ENCODE results near the gene SEMA5A. TPM values are rescaled to one million over a fixed set of nuclear protein-coding genes. Genes with fewer than 3 reads are reported as not detected.

SEMA5A gene
- total and polyA plus RNA-seq, 8 donors: 18.2 to 29.5 (median 20.8) TPM

GRCh38 chr5:9444346-9444745 lies 101.5 kb downstream of the SEMA5A start:
- no peak for DNase-seq
- TF ChIP-seq CTCF (IDR thresholded peaks at IDR 0.05): no peak
- intact Hi-C loops (cut with DNase I): no loop called here
- no peak overlapping the region for H3K27ac ChIP-seq
- H3K9me3 ChIP-seq: peaks cover 0 to 13% of the 10 kb centered on the region in 2 donors
- H3K27me3 ChIP-seq: no peaks in the 10 kb centered on the region
- no peaks in the 10 kb centered on the region for H3K4me1 ChIP-seq
- no peak for ATAC-seq
- H3K36me3 ChIP-seq: no peaks in the 10 kb centered on the region
- no peak overlapping the region for H3K4me3 ChIP-seq

GRCh38 chr5:9441610-9442009 lies 104.3 kb downstream of the SEMA5A start:
- Histone ChIP-seq H3K36me3 (no peaks in the 10 kb centered on the region), H3K4me3 (no peak overlapping the region), H3K4me1 (no peaks in the 10 kb centered on the region), H3K9me3 (peaks cover 0 to 13% of the 10 kb centered on the region in 2 donors), H3K27me3 (no peaks in the 10 kb centered on the region), H3K27ac (no peak overlapping the region)
- DNase-seq: no peak
- TF ChIP-seq CTCF (IDR thresholded peaks at IDR 0.05): no peak
- ATAC-seq: no peak
- intact Hi-C loops (cut with DNase I): no loop called here

GRCh38 chr5:9440517-9440916 lies 105.4 kb downstream of the SEMA5A start:
- peaks cover 0 to 13% of the 10 kb centered on the region in 2 donors for H3K9me3 ChIP-seq
- no peak for TF ChIP-seq CTCF (IDR thresholded peaks at IDR 0.05)
- no peaks in the 10 kb centered on the region for H3K4me1 ChIP-seq
- intact Hi-C loops (cut with DNase I): no loop called here
- no peak for ATAC-seq
- no peaks in the 10 kb centered on the region for H3K36me3 ChIP-seq
- no peak overlapping the region for H3K27ac ChIP-seq
- no peaks in the 10 kb centered on the region for H3K27me3 ChIP-seq
- H3K4me3 ChIP-seq: no peak overlapping the region
- no peak for DNase-seq

- Histone ChIP-seq H3K4me1 (no peaks in the 10 kb centered on the region), H3K27ac (no peak overlapping the region), H3K9me3 (peaks cover 0 to 8% of the 10 kb centered on the region in 2 donors), H3K27me3 (no peaks in the 10 kb centered on the region), H3K36me3 (no peaks in the 10 kb centered on the region), H3K4me3 (no peak overlapping the region)
- DNase-seq: no peak
- intact Hi-C loops (cut with DNase I): no loop called here
- ATAC-seq: no peak
- no peak for TF ChIP-seq CTCF (IDR thresholded peaks at IDR 0.05)
Measured at GRCh38 chr5:9439531-9440292, 106.2 kb downstream of the SEMA5A start.

- DNase-seq (no peak), ATAC-seq (no peak)
- H3K9me3 ChIP-seq: no peaks in the 10 kb centered on the region
- intact Hi-C loops (cut with DNase I): no loop called here
- TF ChIP-seq CTCF (IDR thresholded peaks at IDR 0.05): no peak
- H3K27ac ChIP-seq: no peak overlapping the region
- H3K36me3 ChIP-seq: no peaks in the 10 kb centered on the region
- H3K27me3 ChIP-seq: no peaks in the 10 kb centered on the region
- H3K4me3 ChIP-seq: no peak overlapping the region
- H3K4me1 ChIP-seq: no peaks in the 10 kb centered on the region
Measured at GRCh38 chr5:9438596-9439354, 107.1 kb downstream of the SEMA5A start.
